Heart left ventricle (tissue), 16 donors: ENCODE measurements around the gene SGSM1. TPM values are rescaled to one million over a fixed set of nuclear protein-coding genes. Genes with fewer than 3 reads are reported as not detected.

ENCODE experiments used
- ATAC-seq, 4 donors: fragments of 200-7000 bp; cut with Tn5 transposase; one replicate each; pipeline ENCODE4 v1.9.1; 2020 to 2022; ENCODE audit warnings: moderate library complexity in 4 of 4, mild to moderate bottlenecking in 3 of 4, moderate number of reproducible peaks in 1 of 4
- DNase-seq, 5 donors: peaks; one replicate each; pipeline ENCODE4 v3.0.0-alpha.2; 2020
- H3K27ac ChIP-seq, 12 donors: fragments of 200-600 bp; sonication (generic) in 4 of 12; one replicate each; pipeline versions ENCODE4 v1.5.0 to v1.8.0; 2016 to 2022; ENCODE audit warnings: mild to moderate bottlenecking in 2 of 12
- H3K27me3 ChIP-seq, 9 donors: fragments of 200-600 bp; sonication (generic) in 2 of 9; one replicate each; pipeline versions ENCODE4 v1.5.1 to v1.8.0; 2016 to 2022; ENCODE audit warnings: mild to moderate bottlenecking in 3 of 9
- H3K36me3 ChIP-seq, 9 donors: fragments of 200-600 bp; sonication (generic) in 2 of 9; one replicate each; pipeline versions ENCODE4 v1.5.0 to v1.8.0; 2018 to 2022; ENCODE audit warnings: mild to moderate bottlenecking in 2 of 9
- H3K4me1 ChIP-seq, 12 donors: fragments of 200-600 bp; sonication (generic) in 4 of 12; one replicate each; pipeline versions ENCODE4 v1.5.0 to v1.8.0; 2016 to 2022; ENCODE audit warnings: mild to moderate bottlenecking in 3 of 12
- H3K4me3 ChIP-seq, 12 donors: fragments of 200-600 bp; sonication (generic) in 4 of 12; one replicate each; pipeline versions ENCODE4 v1.5.0 to v1.8.0; 2017 to 2022; ENCODE audit warnings: mild to moderate bottlenecking in 9 of 12, moderate library complexity in 4 of 12
- H3K9me3 ChIP-seq, 12 donors: fragments of 200-600 bp; sonication (generic) in 4 of 12; one replicate each; pipeline versions ENCODE4 v1.5.0 to v1.8.0; 2016 to 2022; ENCODE audit warnings: mild to moderate bottlenecking in 1 of 12
- CTCF ChIP-seq, 12 donors: fragments of 200-600 bp; sonication (generic) in 4 of 12; IDR thresholded peaks; one replicate each; pipeline versions ENCODE4 v1.5.0 to v1.8.0; 2018 to 2022; ENCODE audit warnings: antibody characterized with exemption in 12 of 12, mild to moderate bottlenecking in 5 of 12
- POLR2A ChIP-seq, 2 donors: fragments of 450-650 bp; IDR thresholded peaks; one replicate each; pipeline ENCODE4 v1.6.1; 2017; ENCODE audit warnings: antibody characterized with exemption in 2 of 2, mild to moderate bottlenecking in 2 of 2, moderate library complexity in 2 of 2
- WGBS, 4 donors: extraction: QIAGEN DNeasy Blood & Tissue Kit in 2 of 4; methylation state at CpG; one replicate each; pipeline versions ENCODE4 v1.1.5 to v1.1.7; 2013 to 2018; 5-methylcytosine and 5-hydroxymethylcytosine counted together
- intact Hi-C, 10 donors: fragments of 100-400 bp; cut with DNase I; formaldehyde crosslinking; loops; one replicate each; pipeline versions ENCODE4 v1.11.1 to v1.14.2; 2022
- polyA plus RNA-seq, 2 donors: library from polyadenylated mRNA; stranded (reverse); fragments of 200-250 nt; gene quantifications; one replicate each; pipeline ENCODE4 v1.2.3, GENCODE V29; 2013
- total RNA-seq, 9 donors: library from RNA; depleted of rRNA in 2 of 9; stranded (reverse); fragments of >200 nt in 2 of 9; fragmentation: NEBNext Ultra II Directional in 3 of 9; extraction: Animal tissue kit (Norgen Biotek cat#: 25700) in 3 of 9; gene quantifications; one replicate each; pipeline versions ENCODE4 v1.1.0 to v1.2.4, GENCODE V29; 2016 to 2023
- donor health status: ischemic (EF 13 %, LVEDD 7.1; RV severe dilation, severe dysfunction).
- donor health status: healthy with polysubstance abuse.
- donor health status: DM: no; HTN: yes; CAD: no.
- donor health status: DM: no; HTN: no; CAD: no.
- donor health status: ischemic (EF 25% LVEDD 6.9; RV normal size, moderate dysfunction).
- donor health status: ischemic (EF 25% LVEDD 5.7; RV mildly dilated, moderate dysfunction).
- donor health status: healthy.
- donor health status: DM: yes; HTN: yes; CAD: no.
- donor health status: ischemic (EF 35%, LVEDD 5.7; RV mildly dilated, moderate dysfunction).
- donor health status: nonischemic (EF 11% LVEDD 7.7; RV severe dilation, severe dysfunction).
- donor health status: DM: yes; HTN: yes; CAD: no.
- donor health status: PGD.
- donor health status: ischemic (EF 29% LVEDD 5.4; RV normal size, mild dysfunction).
- donor health status: nonischemic (EF 23%, LVEDD 6.1; RV moderate dilation, normal function).

Gene SGSM1
- total and polyA plus RNA-seq, 11 donors: 2.1 to 11.0 (median 6.6) TPM

GRCh38 chr22:24865508-24865907, 59.5 kb downstream of the SGSM1 start:
- peaks cover 0 to 10% (median 0%) of the 10 kb centered on the region in 12 donors for H3K4me1 ChIP-seq
- intact Hi-C loops: loop anchor here in 1 of 10 donors (10.0 kb wide), 1 partner anchor 59 kb away; no protein-coding TSS in a partner anchor
- H3K27me3 ChIP-seq: no peaks in the 10 kb centered on the region
- H3K36me3 ChIP-seq: no peaks in the 10 kb centered on the region
- TF ChIP-seq CTCF (IDR thresholded peaks at IDR 0.05): no peak
- no peak for TF ChIP-seq POLR2A (IDR thresholded peaks at IDR 0.05)
- no peak for DNase-seq
- H3K4me3 ChIP-seq: no peak overlapping the region
- WGBS, 4 donors: 81 to 97% (median 88%) methylated on average over 3 to 4 of the region's 4 CpGs
- no peak for ATAC-seq
- no peaks in the 10 kb centered on the region for H3K9me3 ChIP-seq
- no peak overlapping the region for H3K27ac ChIP-seq

GRCh38 chr22:24867323-24868022, 61.5 kb downstream of the SGSM1 start:
- Histone ChIP-seq H3K4me3 (no peak overlapping the region), H3K36me3 (no peaks in the 10 kb centered on the region), H3K27ac (no peak overlapping the region), H3K4me1 (peaks cover 0 to 10% (median 0%) of the 10 kb centered on the region in 12 donors), H3K9me3 (no peaks in the 10 kb centered on the region), H3K27me3 (no peaks in the 10 kb centered on the region)
- no peak for DNase-seq
- ATAC-seq: peak; percentile 67 to 91 (median 80)
- WGBS, 4 donors: 65 to 69% (median 65%) methylated on average over 8 of the region's 8 CpGs
- TF ChIP-seq CTCF (IDR thresholded peaks at IDR 0.05) (no peak), POLR2A (IDR thresholded peaks at IDR 0.05) (no peak)
- intact Hi-C loops: loop anchor here in 1 of 10 donors (10.0 kb wide), 1 partner anchor 57 kb away; no protein-coding TSS in a partner anchor

GRCh38 chr22:24868979-24869378, 63.0 kb downstream of the SGSM1 start:
- H3K4me1 ChIP-seq: peaks cover 0 to 10% (median 0%) of the 10 kb centered on the region in 12 donors
- no peak overlapping the region for H3K27ac ChIP-seq
- no peaks in the 10 kb centered on the region for H3K9me3 ChIP-seq
- no peaks in the 10 kb centered on the region for H3K36me3 ChIP-seq
- no peak for ATAC-seq
- no peaks in the 10 kb centered on the region for H3K27me3 ChIP-seq
- TF ChIP-seq CTCF (IDR thresholded peaks at IDR 0.05) (no peak), POLR2A (IDR thresholded peaks at IDR 0.05) (no peak)
- H3K4me3 ChIP-seq: no peak overlapping the region
- DNase-seq: no peak
- intact Hi-C loops: loop anchor here in 1 of 10 donors (10.0 kb wide), 1 partner anchor 56 kb away; no protein-coding TSS in a partner anchor
- WGBS, 4 donors: 93 to 100% (median 94%) methylated on average over 7 of the region's 7 CpGs

GRCh38 chr22:24871611-24872205, 65.7 kb downstream of the SGSM1 start:
- TF ChIP-seq CTCF (IDR thresholded peaks at IDR 0.05) (no peak), POLR2A (IDR thresholded peaks at IDR 0.05) (no peak)
- peaks cover 0 to 9% (median 0%) of the 10 kb centered on the region in 12 donors for H3K4me1 ChIP-seq
- no peak for ATAC-seq
- no peak overlapping the region for H3K4me3 ChIP-seq
- intact Hi-C loops: no loop called here
- H3K27me3 ChIP-seq: no peaks in the 10 kb centered on the region
- H3K9me3 ChIP-seq: peaks cover 0 to 6% (median 0%) of the 10 kb centered on the region in 12 donors
- H3K27ac ChIP-seq: no peak overlapping the region
- H3K36me3 ChIP-seq: peaks cover 0 to 3% (median 0%) of the 10 kb centered on the region in 9 donors
- no peak for DNase-seq
- 75 to 82% (median 79%) methylated on average over 7 of the region's 7 CpGs for WGBS, 4 donors
